ENCODE data around the gene COA5. TPM values are rescaled to one million over a fixed set of nuclear protein-coding genes. Genes with fewer than 3 reads are reported as not detected.

COA5 gene
- total RNA-seq = 25.6 and 28.7 TPM in 2 replicates

GRCh38 chr2:98608116-98608961 is at the start of gene COA5, which contains the start of gene UNC50:
TSS of gene COA5 (minus strand) at chr2:98608512. CDS start at chr2:98608405, 107 bp downstream.
TSS of gene UNC50 (plus strand) at chr2:98608589. CDS start at chr2:98609760, 1,171 bp downstream.

Other genes starting within 250 kb of the COA5 start
- gene INPP4A, start 163.7 kb downstream of the COA5 start, total RNA-seq = 10.6 and 14.1 TPM in 2 replicates
- gene UNC50, start 77 bp upstream of the COA5 start, total RNA-seq = 30.3 and 31.1 TPM in 2 replicates
- gene MGAT4A, start 122.6 kb upstream of the COA5 start, total RNA-seq = not detected in 2 replicates

All from bronchus fibroblast of lung (primary cell).